ENCODE data around the gene CMA1.
"Not testable (repeated sequence)": the region's sequence is repeated elsewhere in the genome, so short reads cannot be mapped to it uniquely, and the experiment has no call there.

CMA1 gene, protein sequence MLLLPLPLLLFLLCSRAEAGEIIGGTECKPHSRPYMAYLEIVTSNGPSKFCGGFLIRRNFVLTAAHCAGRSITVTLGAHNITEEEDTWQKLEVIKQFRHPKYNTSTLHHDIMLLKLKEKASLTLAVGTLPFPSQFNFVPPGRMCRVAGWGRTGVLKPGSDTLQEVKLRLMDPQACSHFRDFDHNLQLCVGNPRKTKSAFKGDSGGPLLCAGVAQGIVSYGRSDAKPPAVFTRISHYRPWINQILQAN

DNA sequence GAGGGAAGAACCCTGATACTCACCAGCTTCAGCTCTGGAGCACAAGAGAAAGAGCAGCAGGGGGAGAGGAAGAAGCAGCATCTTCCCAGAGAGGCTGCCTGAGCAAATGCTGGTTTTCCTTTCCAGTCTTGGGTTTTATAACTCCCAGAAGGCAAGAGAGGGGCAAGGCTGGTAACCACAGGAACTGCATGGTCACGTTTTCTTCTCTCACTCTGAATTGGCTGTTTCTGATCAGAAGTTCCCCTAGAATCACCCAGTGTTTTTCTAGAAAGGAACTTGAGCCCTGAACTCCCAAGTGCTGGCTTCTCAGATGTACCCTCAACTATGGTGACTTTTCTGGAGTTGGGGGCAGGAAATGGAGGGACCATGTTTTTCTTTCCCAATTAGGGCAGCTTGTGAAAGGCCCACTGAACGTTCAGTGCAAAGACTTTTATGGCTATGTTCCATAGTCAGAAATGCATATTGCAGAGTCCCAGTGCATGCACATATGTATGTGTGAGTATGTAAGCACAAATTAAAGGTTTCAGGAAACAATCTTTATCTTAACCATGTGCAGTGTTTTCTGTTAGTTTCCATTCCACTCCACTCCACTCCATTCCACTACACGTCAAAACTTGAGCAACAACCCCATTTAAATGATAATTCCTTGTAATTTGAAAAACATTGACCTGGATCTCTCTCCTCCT, at the start of gene CMA1:
Gene CMA1 (minus strand): TSS at position 111 of the 686 bp plus-strand sequence. CDS start 30 bp downstream, at position 81.
- no peak for DNase-seq

DNA sequence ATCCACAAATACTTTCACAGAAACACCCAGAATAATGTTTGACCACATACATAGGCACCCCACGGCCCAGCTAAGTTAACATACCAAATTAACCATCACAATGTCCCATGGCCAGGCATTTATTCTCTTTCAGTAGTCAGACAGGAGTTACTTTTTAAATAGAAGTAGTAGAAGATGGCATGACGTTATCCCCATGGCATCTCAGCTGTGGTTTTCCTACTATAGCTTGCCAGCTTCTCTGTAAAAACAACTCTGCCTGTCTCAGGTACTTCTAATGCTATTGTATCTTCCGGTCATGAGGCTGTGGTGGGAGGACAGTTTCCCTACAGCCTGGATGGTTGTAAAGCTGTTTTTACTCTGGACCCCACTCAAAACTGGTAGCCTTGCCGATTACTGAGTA, 48.7 kb upstream of the CMA1 start:
- no peak for DNase-seq

DNA sequence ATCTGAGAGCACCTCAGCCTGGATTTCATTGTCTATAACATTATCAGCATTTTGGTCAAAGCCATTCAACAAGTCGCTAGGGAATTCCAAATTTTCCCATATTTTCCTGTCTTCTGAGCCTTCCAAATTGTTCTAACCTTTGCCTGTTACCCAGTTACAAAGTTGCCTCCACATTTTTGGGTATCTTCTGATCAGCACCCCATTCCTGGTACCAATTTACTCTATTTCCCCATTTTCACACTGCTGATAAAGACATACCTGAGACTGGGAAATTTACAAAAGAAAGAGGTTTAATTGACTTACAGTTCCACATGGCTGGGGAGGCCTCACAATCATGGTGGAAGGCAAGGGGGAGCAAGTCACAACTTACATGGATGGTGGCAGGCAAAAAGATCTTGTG, 41.0 kb upstream of the CMA1 start:
- not testable (repeated sequence) for DNase-seq

DNA sequence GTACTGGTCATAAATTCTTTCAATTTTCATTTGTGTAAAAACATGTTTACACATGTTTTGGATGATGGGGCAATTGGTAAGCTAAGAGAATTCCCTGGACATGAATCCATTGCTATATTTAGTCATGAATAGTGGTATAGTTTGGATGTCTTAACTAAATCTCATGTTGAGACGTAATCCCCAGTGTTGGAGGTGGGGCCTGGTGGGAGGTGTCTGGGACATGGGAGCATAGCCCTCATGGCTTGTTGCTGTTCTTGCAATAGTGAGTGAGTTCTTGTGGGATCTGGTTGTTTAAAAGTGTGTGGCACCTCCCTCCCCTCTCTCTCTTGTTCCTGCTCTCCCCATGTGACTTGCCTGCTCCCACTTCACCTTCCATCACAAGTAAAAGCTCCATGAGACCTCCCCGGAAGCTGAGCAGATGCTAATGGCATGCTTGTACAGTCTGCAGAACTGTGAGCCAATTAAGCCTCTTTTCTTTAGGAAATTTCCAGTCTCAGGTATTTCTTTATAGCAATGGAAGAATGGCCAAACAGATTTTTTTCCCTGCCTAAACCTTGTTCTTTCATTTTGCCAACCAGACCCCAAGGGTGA, 34.4 kb upstream of the CMA1 start:
- DNase-seq, result no peak

DNA sequence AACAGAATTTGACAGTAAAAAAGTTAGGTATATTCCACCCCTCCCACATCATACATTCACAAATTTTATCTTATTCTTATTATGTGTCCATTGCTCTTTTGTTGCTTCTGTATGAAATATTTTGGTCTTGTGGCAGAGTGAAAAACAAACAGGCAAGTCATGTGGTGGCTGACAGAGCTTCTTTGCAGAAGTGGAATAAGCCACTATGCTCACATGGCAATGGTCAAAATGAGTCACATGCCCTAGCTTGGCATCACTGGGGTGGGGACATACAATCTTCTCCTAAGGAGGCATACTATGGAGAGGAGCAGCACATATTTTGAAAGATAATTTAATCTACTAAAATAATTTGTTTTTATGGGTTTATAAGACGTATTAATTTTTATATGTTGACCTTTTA, 27.7 kb upstream of the CMA1 start:
- DNase-seq, result peak; percentile 25

DNA sequence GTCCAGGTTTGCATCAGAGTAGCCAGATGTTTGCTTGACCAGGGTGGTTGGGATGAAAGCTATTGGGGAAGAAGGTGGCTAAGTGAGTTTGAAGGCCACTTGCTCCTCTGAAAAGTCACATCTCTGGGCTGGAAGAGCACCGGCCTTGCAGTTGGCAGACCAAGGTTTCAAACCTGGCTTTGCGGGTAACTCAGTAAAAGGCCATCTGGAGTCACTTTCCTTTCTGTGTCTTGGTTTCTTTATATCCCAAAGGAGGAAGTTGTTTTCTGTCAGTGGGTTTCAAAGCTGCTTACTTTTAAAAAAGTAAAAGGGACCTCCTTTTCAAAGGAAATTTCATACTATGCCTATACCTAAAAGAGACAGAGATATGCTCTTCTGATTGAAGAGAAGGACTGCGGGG, 26.2 kb upstream of the CMA1 start:
- DNase-seq, result no peak

DNA sequence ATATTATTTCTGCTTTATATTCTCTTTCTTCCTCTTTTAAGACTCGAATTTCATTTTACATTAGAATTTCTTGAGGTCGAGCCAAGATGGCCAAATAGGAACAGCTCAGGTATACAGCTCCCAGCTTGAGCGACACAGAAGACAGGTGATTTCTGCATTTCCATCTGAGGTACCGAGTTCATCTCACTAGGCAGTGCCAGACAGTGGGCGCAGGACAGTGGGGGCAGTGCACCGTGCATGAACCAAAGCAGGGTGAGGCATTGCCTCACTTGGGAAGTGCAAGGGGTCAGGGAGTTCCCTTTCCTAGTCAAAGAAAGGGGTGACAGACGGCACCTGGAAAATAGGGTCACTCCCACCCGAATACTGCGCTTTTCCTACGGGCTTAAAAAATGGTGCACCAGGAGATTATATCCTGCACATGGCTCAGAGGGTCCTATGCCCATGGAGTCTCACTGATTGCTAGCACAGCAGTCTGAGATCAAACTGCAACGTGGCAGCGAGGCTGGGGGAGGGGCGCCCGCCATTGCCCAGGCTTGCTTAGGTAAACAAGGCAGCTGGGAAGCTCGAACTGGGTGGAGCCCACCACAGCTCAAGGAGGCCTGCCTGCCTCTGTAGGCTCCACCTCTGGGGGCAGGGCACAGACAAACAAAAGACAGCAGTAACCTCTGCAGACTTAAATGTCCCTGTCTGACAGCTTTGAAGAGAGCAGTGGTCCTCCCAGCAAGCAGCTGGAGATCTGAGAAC, 18.0 kb upstream of the CMA1 start:
- not testable (repeated sequence) for DNase-seq

DNA sequence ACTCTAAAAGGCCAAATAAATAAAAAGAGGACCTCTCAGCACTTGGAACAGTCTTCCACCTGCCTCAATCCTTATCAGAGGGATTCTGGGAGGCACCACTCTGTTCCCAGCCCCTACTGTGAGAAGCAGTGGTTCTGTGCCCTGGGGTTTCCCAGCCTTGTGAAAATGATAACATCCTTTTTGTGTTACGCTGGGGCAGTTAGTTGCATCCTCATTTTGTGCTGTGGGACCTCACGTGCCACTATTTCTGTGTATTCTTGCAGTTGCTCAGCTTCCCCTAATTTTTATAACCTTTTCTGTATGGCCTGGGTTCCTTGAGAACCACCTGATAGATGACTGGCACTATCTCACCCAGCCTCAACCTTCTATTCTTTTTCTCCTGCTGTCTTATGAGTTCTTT, 10.8 kb upstream of the CMA1 start:
- DNase-seq, result no peak

DNA sequence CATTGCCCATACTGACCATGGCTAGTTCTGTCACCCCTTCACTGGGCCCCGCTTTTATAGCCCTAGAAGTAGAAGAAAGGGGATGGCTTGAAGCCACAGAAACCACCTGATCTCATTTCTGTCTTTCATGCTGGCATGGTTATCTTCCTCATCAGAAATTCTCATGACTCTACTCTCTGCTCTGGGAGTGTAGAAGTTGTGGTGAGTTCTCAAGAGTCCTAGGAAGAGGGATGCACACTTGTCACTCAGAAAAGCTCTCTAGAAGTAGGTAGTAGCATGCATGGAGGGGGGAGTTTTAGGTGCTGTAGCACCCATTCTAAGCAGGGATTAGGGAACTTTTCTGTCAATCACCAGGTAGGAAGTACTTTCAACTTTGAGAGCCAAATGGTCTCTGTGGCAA, 6.1 kb upstream of the CMA1 start:
- no peak for DNase-seq

DNA sequence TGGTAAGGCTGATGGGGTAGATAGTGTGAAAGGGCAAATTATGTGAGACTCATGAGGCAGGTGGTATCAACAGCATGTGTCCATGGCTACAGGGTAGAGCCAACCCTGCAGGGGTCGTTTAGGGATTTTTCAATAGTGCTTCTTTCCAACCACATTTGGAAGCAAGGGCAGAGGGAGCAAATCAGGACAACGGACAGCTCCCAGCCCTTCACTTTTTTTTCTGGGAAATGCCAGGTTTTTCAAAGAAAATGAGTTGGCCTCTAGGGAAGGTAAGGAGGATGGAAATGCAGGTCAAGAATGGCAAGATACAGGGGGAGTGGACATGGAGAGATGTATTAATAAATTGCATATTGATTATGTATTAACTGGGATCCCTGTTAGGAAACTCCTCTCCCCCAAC, 4.9 kb upstream of the CMA1 start:
- no peak for DNase-seq

DNA sequence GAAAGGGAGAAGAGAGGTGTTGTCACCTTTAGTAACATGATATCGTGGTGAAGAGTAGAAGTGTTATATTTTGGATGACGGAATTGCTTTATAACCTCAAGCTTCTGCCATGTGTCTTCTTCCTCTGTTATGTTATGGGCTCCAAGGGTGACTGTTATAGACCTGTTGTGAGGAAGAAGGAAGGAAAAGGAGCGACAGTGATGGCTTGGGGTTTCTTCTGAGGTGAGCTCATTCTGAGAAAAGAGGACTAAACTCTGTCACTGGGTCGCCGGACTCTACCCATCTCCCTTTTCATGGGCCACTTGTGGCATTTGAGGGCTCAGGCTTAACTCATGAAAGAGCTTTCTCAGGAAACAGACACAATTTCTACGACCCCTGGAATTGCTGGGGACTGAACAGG, 1.6 kb downstream of the CMA1 start:
- DNase-seq, result no peak

DNA sequence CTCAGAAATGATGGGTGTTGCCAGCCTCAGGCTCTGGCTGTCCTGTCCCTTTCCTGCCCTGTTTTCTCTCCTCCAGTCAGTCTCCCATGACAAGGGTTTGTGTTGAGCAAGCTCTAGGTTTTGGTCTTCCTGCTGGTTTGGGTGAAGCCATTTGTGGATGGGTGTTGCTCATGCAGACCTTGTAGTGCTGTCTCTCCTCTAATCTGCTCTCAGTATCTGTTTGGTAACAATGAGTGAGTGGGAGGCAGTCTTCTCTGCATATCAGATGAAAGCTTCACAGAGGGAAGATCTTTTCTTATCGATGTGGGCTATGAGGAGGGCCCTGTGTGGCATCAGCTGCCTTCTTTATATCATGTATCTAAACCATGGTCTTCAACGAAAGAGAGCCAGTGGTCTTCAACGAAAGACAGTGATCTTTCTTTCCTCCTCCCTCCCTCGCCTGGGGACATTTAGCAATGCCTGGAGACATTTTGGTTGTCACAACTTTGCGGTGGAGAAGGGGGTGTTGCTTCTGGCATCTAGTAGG, 3.6 kb downstream of the CMA1 start:
- no peak for DNase-seq

DNA sequence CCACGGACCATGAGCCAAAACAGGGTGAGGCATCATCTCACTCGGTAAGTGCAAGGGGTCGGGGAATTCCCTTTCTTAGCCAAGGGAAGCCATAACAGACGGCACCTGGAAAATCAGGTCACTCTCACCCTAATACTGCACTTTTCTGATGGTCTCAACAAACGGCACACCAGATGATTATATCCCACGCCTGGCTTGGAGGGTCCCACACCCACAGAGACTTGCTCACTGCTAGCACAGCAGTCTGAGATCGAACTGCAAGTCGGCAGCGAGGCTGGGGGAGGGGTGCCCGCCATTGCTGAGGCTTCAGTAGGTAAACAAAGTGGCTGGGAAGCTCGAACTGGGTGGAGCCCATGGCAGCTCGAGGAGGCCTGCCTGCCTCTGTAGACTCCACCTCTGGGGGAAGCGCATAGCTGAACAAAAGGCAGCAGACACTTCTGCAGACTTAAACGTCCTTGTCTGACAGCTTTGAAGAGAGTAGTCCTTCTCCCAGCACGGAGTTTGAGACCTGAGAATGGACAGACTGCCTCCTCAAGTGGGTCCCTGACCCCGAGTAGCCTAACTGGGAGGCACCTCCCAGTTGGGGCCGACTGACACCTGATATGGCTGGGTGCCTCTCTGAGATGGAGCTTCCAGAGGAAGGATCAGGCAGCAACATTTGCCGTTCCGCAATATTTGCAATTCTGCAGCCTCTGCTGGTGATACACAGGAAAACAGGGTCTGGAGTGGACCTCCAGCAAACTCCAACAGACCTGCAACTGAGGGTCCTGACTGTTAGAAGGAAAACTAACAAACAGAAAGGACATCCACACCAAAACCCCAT, 16.3 kb downstream of the CMA1 start:
- DNase-seq, result not testable (repeated sequence)

DNA sequence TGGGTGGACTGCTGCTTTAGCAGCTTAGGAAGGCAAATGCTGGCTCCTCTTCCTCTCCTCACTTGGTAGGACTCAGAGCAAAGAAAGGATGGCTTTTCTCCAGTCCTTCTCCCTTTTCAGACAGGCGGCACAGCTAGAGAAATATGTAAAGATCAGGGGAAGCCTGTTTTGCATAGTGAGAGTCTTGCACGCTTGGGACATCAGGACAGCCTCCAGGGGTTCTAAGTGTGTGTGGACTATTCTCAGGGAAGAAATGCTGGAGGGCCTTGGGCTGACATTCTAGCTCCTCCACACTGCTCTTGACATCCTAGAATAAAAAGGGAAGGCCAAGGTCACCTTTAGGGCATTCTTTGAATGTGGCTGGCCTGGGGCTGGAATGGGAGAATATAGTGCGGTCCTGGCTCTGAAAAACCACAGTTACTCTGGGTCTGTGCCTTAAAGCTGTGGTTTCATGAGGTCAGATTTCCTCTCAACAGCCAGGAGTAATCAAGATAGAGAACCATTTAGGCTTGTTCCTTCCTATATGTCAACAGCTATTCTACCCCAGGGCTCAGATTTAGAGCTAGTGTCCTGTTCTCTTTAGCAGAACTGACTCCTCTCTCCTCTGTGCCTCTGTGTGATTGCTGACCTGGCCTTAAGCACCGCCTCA, 24.3 kb downstream of the CMA1 start:
- peak; percentile 37 for DNase-seq

DNA sequence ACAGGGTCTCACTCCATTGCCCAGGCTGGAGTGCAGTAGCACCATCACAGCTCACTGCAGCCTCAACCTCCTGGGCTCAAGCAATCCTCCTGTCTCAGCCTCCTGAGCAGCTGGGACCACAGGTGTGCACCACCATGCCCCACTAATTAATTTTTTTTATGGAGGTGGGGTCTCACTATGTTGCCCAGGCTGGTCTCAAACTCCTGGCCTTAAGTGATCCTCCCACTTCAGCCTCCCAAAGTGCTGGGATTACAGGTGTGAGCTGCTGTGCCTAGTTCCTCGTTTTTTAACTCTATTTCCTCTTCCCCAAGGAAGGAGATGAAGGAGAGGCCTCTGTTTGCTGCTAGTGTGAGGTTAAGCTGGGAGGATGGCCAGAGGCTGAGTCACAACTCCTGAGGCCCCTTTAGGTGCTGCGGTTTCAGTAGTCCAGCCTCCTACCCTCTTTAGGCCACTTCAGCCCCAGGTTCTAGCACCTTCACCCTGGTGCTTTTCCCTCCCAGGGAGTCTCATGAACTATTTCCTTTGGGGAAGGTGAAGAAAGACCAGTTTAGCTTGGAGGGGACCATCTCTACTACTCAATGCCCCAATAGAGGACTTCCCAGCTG, 25.3 kb downstream of the CMA1 start:
- DNase-seq, result not testable (repeated sequence)

DNA sequence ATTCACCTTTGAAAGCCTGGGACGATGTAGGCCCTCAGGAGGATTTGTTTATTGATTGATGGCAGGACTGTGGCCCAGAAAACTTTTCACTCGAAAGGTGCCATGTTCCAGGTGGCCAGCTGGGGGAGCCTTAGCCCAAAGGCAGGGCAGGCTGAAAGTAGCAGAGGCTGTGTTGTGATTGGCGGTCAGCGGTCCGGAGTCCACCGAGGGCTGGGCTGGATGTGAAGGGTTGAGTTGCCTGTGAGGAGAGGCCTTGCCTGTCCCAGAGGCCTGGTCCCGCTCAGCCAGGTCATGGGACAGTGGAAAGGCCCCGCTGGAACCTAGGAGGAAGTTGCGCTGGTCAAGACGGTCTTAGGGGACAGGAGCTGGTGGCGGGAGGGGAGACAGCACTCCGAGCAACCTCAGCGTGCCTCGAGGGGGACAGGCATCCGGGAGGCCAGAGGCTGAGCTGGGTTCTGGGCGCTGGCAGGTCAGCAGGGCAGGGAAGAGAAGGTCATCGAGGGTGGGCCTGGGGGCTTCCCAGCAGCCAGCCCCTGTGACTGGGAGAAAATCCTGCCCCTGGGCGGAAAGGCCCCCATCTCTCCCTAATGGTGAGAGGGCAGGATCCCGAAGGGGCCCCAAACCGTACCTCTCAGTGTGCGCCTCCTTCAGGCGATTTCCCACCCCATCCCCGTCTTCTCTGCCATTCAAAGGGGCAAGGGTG, 26.3 kb downstream of the CMA1 start:
- peak; percentile 61 for DNase-seq

DNA sequence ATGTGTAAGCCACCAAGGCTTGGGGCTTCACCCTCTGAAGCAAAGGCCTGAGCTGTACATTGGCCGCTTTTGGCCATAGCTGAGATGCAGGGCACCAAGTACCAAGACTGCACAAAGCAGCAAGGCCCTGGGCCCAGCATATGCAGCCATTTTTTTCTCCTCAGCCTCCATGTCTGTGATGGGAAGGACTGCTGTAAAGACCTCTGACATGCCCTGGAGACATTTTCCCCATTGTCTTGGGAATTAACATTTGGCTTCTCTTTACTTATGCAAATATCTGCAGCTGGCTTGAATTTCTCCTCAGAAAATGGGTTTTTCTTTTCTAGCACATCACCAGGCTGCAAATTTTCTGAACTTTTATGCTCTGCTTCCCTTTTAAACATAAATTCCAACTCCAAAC, 28.1 kb downstream of the CMA1 start:
- DNase-seq, result not testable (repeated sequence)

DNA sequence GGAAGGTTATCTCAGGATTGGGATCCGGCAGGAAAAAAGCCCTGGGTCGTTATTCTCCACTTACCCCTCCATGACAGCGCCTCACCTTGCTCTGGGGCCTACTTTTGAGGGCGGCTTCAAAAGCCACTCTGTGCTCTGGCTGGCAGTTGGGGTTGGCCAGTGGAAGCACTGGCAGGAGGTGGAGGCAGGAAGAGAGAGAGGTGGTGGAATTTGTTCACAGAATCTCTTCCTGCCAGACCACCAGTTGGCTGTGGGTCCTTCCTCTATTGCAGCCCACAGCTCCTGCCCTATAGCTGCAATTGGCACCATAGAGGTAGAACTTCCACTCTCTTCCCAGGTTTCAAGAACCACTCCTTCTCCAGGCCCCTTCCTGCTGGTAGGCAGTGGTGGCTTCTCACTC, 32.8 kb downstream of the CMA1 start:
- DNase-seq, result no peak

DNA sequence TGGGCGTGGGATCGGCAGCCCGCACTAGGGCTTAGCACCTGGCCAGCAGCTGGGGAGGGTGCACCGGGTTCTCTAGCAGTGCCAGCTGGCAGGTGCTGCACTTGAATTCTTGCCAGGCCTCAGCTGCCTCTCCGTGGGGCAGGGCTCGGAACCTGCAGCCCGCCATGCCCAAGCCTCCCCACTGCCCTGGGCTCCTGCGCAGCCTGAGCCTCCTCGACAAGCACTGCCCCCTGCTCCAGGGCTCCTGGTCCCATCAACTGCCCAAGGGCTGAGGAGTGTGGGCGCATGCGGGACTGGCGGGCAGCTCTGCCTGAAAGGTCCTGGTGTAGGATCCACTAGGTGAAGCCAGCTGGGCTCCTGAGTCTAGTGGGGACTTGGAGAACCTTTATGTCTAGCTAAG, 34.9 kb downstream of the CMA1 start:
- DNase-seq, result no peak

DNA sequence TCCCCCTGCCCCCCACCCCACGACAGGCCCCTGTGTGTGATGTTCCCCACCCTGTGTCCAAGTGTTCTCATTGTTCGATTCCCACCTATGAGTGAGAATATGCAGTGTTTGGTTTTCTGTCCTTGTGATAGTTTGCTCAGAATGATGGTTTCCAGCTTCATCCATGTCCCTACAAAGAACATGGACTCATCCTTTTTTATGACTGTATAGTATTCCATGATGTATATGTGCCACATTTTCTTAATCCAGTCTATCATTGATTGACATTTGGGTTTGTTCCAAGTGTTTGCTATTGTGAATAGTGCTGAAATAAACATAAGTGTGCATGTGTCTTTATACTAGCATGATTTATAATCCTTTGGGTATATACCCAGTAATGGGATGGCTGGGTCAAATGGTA, 37.6 kb downstream of the CMA1 start:
- not testable (repeated sequence) for DNase-seq

DNA sequence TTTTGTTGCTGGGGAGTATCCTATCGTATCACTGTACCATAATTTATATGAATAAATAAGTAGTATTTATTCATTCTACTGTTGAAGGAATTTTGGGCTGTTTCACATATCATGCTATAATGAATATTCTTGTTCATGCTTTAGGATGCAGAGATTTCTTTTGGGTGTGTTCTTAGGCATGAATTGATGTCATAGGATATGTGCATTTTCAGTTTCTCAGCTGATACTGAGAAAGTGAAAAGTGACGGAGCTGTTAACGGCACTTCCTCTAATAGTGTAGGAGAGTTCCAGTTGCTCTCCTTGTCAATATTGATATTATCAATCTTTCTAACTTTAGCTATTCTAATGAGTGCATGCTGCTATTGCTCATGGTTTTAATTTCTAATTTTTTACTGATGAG, 42.3 kb downstream of the CMA1 start:
- no peak for DNase-seq
